HG03103 (cell line): ENCODE data around the gene SLC35F2.
"Not testable (repeated sequence)": the region's sequence is repeated elsewhere in the genome, so short reads cannot be mapped to it uniquely, and the experiment has no call there.

Experiments used
- ATAC-seq: cut with Tn5 transposase; IDR thresholded peaks from one replicate; pipeline ENCODE4 v1.9.1; 2021; ENCODE audit warnings: low read depth; ENCODE audit not compliant: unreplicated experiment

Gene SLC35F2

GRCh38 chr11:107792049-107792443 lies 66.5 kb downstream of the SLC35F2 start:
- ATAC-seq = no peak

GRCh38 chr11:107791343-107792048 lies 67.1 kb downstream of the SLC35F2 start:
- no peak for ATAC-seq

- no peak for ATAC-seq
Measured at GRCh38 chr11:107789767-107790166, 68.8 kb downstream of the SLC35F2 start.

- ATAC-seq = no peak
Measured at GRCh38 chr11:107787733-107788132, 70.9 kb downstream of the SLC35F2 start.

GRCh38 chr11:107785401-107785800 lies 73.2 kb downstream of the SLC35F2 start:
- ATAC-seq = no peak

GRCh38 chr11:107783121-107783520 lies 75.5 kb downstream of the SLC35F2 start:
- ATAC-seq = no peak

- no peak for ATAC-seq
Measured at GRCh38 chr11:107780775-107781174, 77.8 kb downstream of the SLC35F2 start.

- no peak for ATAC-seq
Measured at GRCh38 chr11:107780136-107780535, 78.5 kb downstream of the SLC35F2 start.

- ATAC-seq = no peak
Measured at GRCh38 chr11:107778839-107779517, 79.6 kb downstream of the SLC35F2 start.

- peak; percentile 91 for ATAC-seq
Measured at GRCh38 chr11:107777110-107777509, 81.5 kb downstream of the SLC35F2 start.

GRCh38 chr11:107776062-107776461 lies 82.5 kb downstream of the SLC35F2 start:
- ATAC-seq = no peak

GRCh38 chr11:107770551-107770951 lies 88.0 kb downstream of the SLC35F2 start:
- ATAC-seq = no peak

- no peak for ATAC-seq
Measured at GRCh38 chr11:107769189-107769588, 89.4 kb downstream of the SLC35F2 start.

GRCh38 chr11:107758719-107759355 lies 99.8 kb downstream of the SLC35F2 start:
- ATAC-seq = not testable (repeated sequence)

GRCh38 chr11:107757661-107758060 lies 100.9 kb downstream of the SLC35F2 start:
- ATAC-seq = no peak

- ATAC-seq = no peak
Measured at GRCh38 chr11:107756553-107756952, 102.0 kb downstream of the SLC35F2 start.

- ATAC-seq = no peak
Measured at GRCh38 chr11:107752949-107753822, 105.4 kb downstream of the SLC35F2 start.

GRCh38 chr11:107752508-107752907 lies 106.1 kb downstream of the SLC35F2 start:
- no peak for ATAC-seq

GRCh38 chr11:107751082-107751481 lies 107.5 kb downstream of the SLC35F2 start:
- ATAC-seq = no peak

GRCh38 chr11:107750313-107750712 lies 108.3 kb downstream of the SLC35F2 start:
- no peak for ATAC-seq

- no peak for ATAC-seq
Measured at GRCh38 chr11:107747622-107748021, 111.0 kb downstream of the SLC35F2 start.
